ENCODE results near the gene SIK1.

GRCh38 chr21:43372663-43373361 lies 54.1 kb downstream of the SIK1 start:
- TF ChIP-seq CTCF (IDR thresholded peaks at IDR 0.05; ENCODE audit: low read depth, low read length) (no peak), POLR2A (IDR thresholded peaks at IDR 0.05; ENCODE audit: extremely low read depth, insufficient read length) (no peak), MYC (IDR thresholded peaks at IDR 0.05; ENCODE audit: low read depth, low read length) (no peak)
